K562 (cell line): ENCODE measurements around the gene ADGRF5. TPM values are rescaled to one million over a fixed set of nuclear protein-coding genes. Genes with fewer than 3 reads are reported as not detected.

Source experiments
- ATAC-seq: fragments of 200-7000 bp; cut with Tn5 transposase; 3 replicates; pipeline ENCODE4 v1.9.1; 2020; ENCODE audit warnings: moderate library complexity
- BruUV-seq: library from RNA; stranded (reverse); fragments of 400-500 nt; replicated peaks from 2 replicates; lab custom pipeline; 2021; lab: Mats Ljungman, UMichigan
- CTCF ChIA-PET: fragments of 300-600 bp; formaldehyde crosslinking; extraction: SDS; loops from one replicate; lab custom pipeline; 2021; ENCODE audit warnings: low intra/inter-chr PET ratio; lab: Yijun Ruan, JAX
- POLR2A ChIA-PET: fragments of 300-600, 350-650 bp; sonication (Branson Sonifier 250); formaldehyde crosslinking; extraction: SDS; loops from one replicate; lab custom pipeline; 2021; ENCODE audit warnings: antibody characterized with exemption, inconsistent platforms; lab: Yijun Ruan, JAX
- DNase-seq, 4 experiments: peaks; one replicate each; pipeline versions ENCODE4 v3.0.0 to v3.0.0-alpha.2; 2011 to 2018; ENCODE audit warnings: low spot score in 3 of 4, mixed read lengths in 3 of 4; ENCODE audit errors: extremely low read depth in 1 of 4
- FAIRE-seq: peaks from 2 replicates; lab custom pipeline; 2011; peaks lifted over from hg19 to GRCh38; lab: Jason Lieb, UNC
- H2AFZ ChIP-seq: 2 replicates; pipeline ENCODE4 v1.6.0; 2011; ENCODE audit warnings: low read depth, low read length, control low read depth, inconsistent platforms
- H3K27ac ChIP-seq: fragments of 200-600 bp; 3 replicates; pipeline ENCODE4 v1.8.0; 2011; ENCODE audit warnings: low read depth, mild to moderate bottlenecking, control low read depth, inconsistent platforms, low read length, moderate library complexity, mixed read lengths; ENCODE audit errors: extremely low read depth
- H3K27me3 ChIP-seq, 2 experiments: fragments of 300-600 bp in 1 of 2; 2 replicates in 1 of 2; 3 replicates in 1 of 2; pipeline versions ENCODE4 v1.6.0 to v1.8.0; 2011; ENCODE audit warnings: inconsistent platforms in 2 of 2, low read length in 2 of 2, mild to moderate bottlenecking in 1 of 2, mixed read lengths in 1 of 2, moderate library complexity in 1 of 2; ENCODE audit not compliant: control insufficient read depth in 2 of 2, insufficient read depth in 2 of 2
- H3K36me3 ChIP-seq: fragments of 300-600 bp; 3 replicates; pipeline ENCODE4 v1.8.0; 2011; ENCODE audit warnings: mild to moderate bottlenecking, low read length, inconsistent platforms; ENCODE audit not compliant: control insufficient read depth, insufficient read depth
- H3K4me1 ChIP-seq, 2 experiments: fragments of 200-600 bp in 1 of 2; replicated peaks in 1 of 2; 2 replicates in 1 of 2; 3 replicates in 1 of 2; pipeline versions ENCODE4 v1.5.1 to v1.8.0; 2011; ENCODE audit warnings: inconsistent platforms in 2 of 2, low read length in 2 of 2, mild to moderate bottlenecking in 1 of 2, mixed read lengths in 1 of 2, moderate library complexity in 1 of 2; ENCODE audit not compliant: control insufficient read depth in 2 of 2, insufficient read depth in 2 of 2
- H3K4me2 ChIP-seq: 2 replicates; pipeline ENCODE4 v1.6.1; 2011; ENCODE audit warnings: low read length, control low read depth, inconsistent platforms, mixed read lengths; ENCODE audit not compliant: insufficient read depth
- H3K4me3 ChIP-seq: fragments of 200-600 bp; sonication (generic), shearing (Covaris generic); 2 replicates; pipeline ENCODE4 v1.5.1; 2016; ENCODE audit warnings: control low read depth, inconsistent platforms
- H3K79me2 ChIP-seq: fragments of 200-600 bp; 3 replicates; pipeline ENCODE4 v1.8.0; 2011; ENCODE audit warnings: low read length, inconsistent platforms; ENCODE audit not compliant: control insufficient read depth, insufficient read depth
- H3K9ac ChIP-seq, 2 experiments: 2 replicates each; pipeline versions ENCODE4 v1.6.0 to v1.6.1; 2011; ENCODE audit warnings: low read depth in 2 of 2, low read length in 2 of 2, control low read depth in 1 of 2, inconsistent platforms in 1 of 2, mild to moderate bottlenecking in 1 of 2, mixed read lengths in 1 of 2; ENCODE audit not compliant: insufficient read depth in 1 of 2
- H3K9me1 ChIP-seq: one replicate; pipeline ENCODE4 v1.6.0; 2011; ENCODE audit warnings: inconsistent platforms, mild to moderate bottlenecking, low read length, moderate library complexity; ENCODE audit not compliant: control insufficient read depth, insufficient read depth
- H3K9me3 ChIP-seq: replicated peaks from 2 replicates; pipeline ENCODE4 v1.5.1; 2011; ENCODE audit warnings: low read depth, low read length, inconsistent platforms; ENCODE audit not compliant: control insufficient read depth, insufficient read depth
- H4K20me1 ChIP-seq: replicated peaks from 2 replicates; pipeline ENCODE4 v1.6.1; 2011; ENCODE audit warnings: low read length, inconsistent platforms, mixed read lengths; ENCODE audit not compliant: control insufficient read depth, insufficient read depth
- DPF2 ChIP-seq: fragments of 450-650 bp; IDR thresholded peaks from 2 replicates; pipeline ENCODE4 v1.6.1; 2016
- FOSL1 ChIP-seq: fragments of 200-800 bp; sonication (Bioruptor generic); conservative IDR thresholded peaks from 2 replicates; pipeline ENCODE4 v1.6.1; 2016; ENCODE audit warnings: missing genetic modification characterization, missing compliant biosample characterization
- KDM5B ChIP-seq: fragments of 200-600 bp; sonication (generic); IDR thresholded peaks from 2 replicates; pipeline ENCODE4 v1.6.1; 2012; ENCODE audit warnings: low read depth, mild to moderate bottlenecking, moderate library complexity, low read length, control low read depth, inconsistent platforms; ENCODE audit not compliant: insufficient replicate concordance
- LARP7 ChIP-seq: fragments of 450-650 bp; IDR thresholded peaks from 2 replicates; pipeline ENCODE4 v1.6.1; 2016
- NR0B1 ChIP-seq: fragments of 450-650 bp; IDR thresholded peaks from one replicate; pipeline ENCODE4 v1.6.1; 2018; ENCODE audit warnings: mild to moderate bottlenecking, moderate library complexity; ENCODE audit not compliant: partially characterized antibody
- NUFIP1 ChIP-seq: fragments of 450-650 bp; IDR thresholded peaks from 2 replicates; pipeline ENCODE4 v1.6.1; 2018; ENCODE audit not compliant: partially characterized antibody
- SETDB1 ChIP-seq: IDR thresholded peaks from one replicate; pipeline ENCODE4 v1.6.1; 2012; ENCODE audit warnings: low read length, control low read depth, inconsistent platforms
- ZNF23 ChIP-seq: fragments of 250-450 bp; sonication (Bioruptor Pico); IDR thresholded peaks from 2 replicates; pipeline ENCODE4 v1.4.0; 2020; ENCODE audit warnings: mild to moderate bottlenecking
- ZNF277 ChIP-seq: fragments of 250-450 bp; sonication (Bioruptor Pico); IDR thresholded peaks from 2 replicates; pipeline ENCODE4 v1.8.0; 2022; ENCODE audit warnings: inconsistent platforms, mild to moderate bottlenecking, moderate library complexity, borderline replicate concordance
- ZNF280B ChIP-seq: fragments of 250-450 bp; sonication (Bioruptor Pico); IDR thresholded peaks from 2 replicates; pipeline ENCODE4 v1.5.1; 2021; ENCODE audit warnings: mild to moderate bottlenecking
- ZZZ3 ChIP-seq: fragments of 450-650 bp; IDR thresholded peaks from 2 replicates; pipeline ENCODE4 v1.6.1; 2016; ENCODE audit warnings: antibody characterized with exemption, mild to moderate bottlenecking, moderate library complexity
- WGBS: fragments of 100-300 bp; shearing (Covaris generic); methylation state at CpG from one replicate; pipeline ENCODE4 v1.1.6; 2016; ENCODE audit warnings: low coverage, mixed read lengths; ENCODE audit not compliant: insufficient coverage; ENCODE audit errors: missing lambda C conversion rate; 5-methylcytosine and 5-hydroxymethylcytosine counted together
- in situ Hi-C: fragments of 300-500 bp; cut with MboI; formaldehyde crosslinking; loops from 4 replicates; pipeline ENCODE4 v1.15.0; 2018; ENCODE audit warnings: inconsistent platforms, mixed read lengths
- intact Hi-C: fragments of 100-400 bp; cut with micrococcal nuclease; formaldehyde crosslinking; loops from 2 replicates; pipeline ENCODE4 v1.14.2; 2022
- polyA plus RNA-seq, 8 experiments: library from polyadenylated mRNA; depleted of rRNA in 4 of 8; stranded (reverse) in 5 of 8; unstranded in 3 of 8; fragments of >200 nt; fragmentation: Nextera tagmentation in 2 of 8; fragmentation: Illumina TruSeq in 1 of 8; extraction: Ambion mirVana in 2 of 8; extraction: Trizol in 1 of 8; gene quantifications; 2 replicates each; pipeline versions ENCODE4 v1.2.1 to v1.2.3, GENCODE V29; 2011 to 2014; ENCODE audit warnings: inconsistent platforms in 1 of 8, missing spikeins in 1 of 8
- total RNA-seq, 7 experiments: library from RNA; depleted of rRNA in 6 of 7; stranded (reverse); fragments of >200 nt in 6 of 7; fragmentation: Illumina TruSeq in 2 of 7; extraction: Trizol in 2 of 7; gene quantifications; 2 replicates each; pipeline versions ENCODE4 v1.2.1 to v1.2.3, GENCODE V29; 2011 to 2021; ENCODE audit warnings: low replicate concordance in 1 of 7

The ADGRF5 gene
- total and polyA plus RNA-seq, 9 of the 15 experiments (the other 6 are each of a cell fraction or from before 2014, with no cell fraction given) = 0.07 TPM; not detected in 8

- TF ChIP-seq ZNF23 (CRISPR knock-in tag) = no peak
Observed at GRCh38 chr6:46900266-46900665, 21.5 kb downstream of the ADGRF5 start (continued).

- no peak overlapping the region for H3K4me2 ChIP-seq
- no peaks in the 10 kb centered on the region for H3K36me3 ChIP-seq
- no TSS peak for BruUV-seq
- WGBS = 3% methylated on average over 4 of the region's 4 CpGs
- peaks cover 0 to 7% of the 10 kb centered on the region in 2 experiments; a peak in 1 of 5 replicates for H3K27me3 ChIP-seq
- H3K9ac ChIP-seq = no peak overlapping the region
- no peaks in the 10 kb centered on the region for H3K9me1 ChIP-seq
- H4K20me1 ChIP-seq = no peaks in the 10 kb centered on the region
- H3K79me2 ChIP-seq = no peaks in the 10 kb centered on the region
- no peaks in the 10 kb centered on the region for H3K4me1 ChIP-seq
- no peak overlapping the region for H3K4me3 ChIP-seq
- no peaks in the 10 kb centered on the region for H3K9me3 ChIP-seq
- TF ChIP-seq LARP7 = no peak
- H2AFZ ChIP-seq = no peak overlapping the region
- in situ Hi-C loops (no loop called here), intact Hi-C loops (no loop called here)
- CTCF ChIA-PET = no interaction called here
- DNase-seq = no peak
- POLR2A ChIA-PET = no interaction called here
- FAIRE-seq = no peak
- no peak for ATAC-seq
- no peak overlapping the region for H3K27ac ChIP-seq
Observed at GRCh38 chr6:46899659-46900058, 22.1 kb downstream of the ADGRF5 start.

- CTCF ChIA-PET = no interaction called here
- no peak for TF ChIP-seq DPF2
- no peak for TF ChIP-seq NR0B1
- no peak for TF ChIP-seq SETDB1
- TF ChIP-seq ZZZ3 = no peak
- TF ChIP-seq KDM5B = no peak
- no peak for TF ChIP-seq ZNF277 (CRISPR knock-in tag)
- no peak for TF ChIP-seq FOSL1 (tag)
- TF ChIP-seq NUFIP1 = no peak
- no peak for TF ChIP-seq ZNF280B (CRISPR knock-in tag)
Observed at GRCh38 chr6:46898006-46898405, 23.7 kb downstream of the ADGRF5 start.

More at GRCh38 chr6:46898006-46898405, 23.7 kb downstream of the ADGRF5 start:
- Histone ChIP-seq H3K27ac (no peak overlapping the region), H3K4me3 (no peak overlapping the region), H3K27me3 (peaks cover 0 to 7% of the 10 kb centered on the region in 2 experiments; a peak in 1 of 5 replicates), H4K20me1 (no peaks in the 10 kb centered on the region), H3K4me1 (no peaks in the 10 kb centered on the region), H2AFZ (no peak overlapping the region), H3K9ac (no peak overlapping the region), H3K9me3 (no peaks in the 10 kb centered on the region), H3K4me2 (no peak overlapping the region), H3K36me3 (no peaks in the 10 kb centered on the region), H3K79me2 (no peaks in the 10 kb centered on the region), H3K9me1 (no peaks in the 10 kb centered on the region)
- POLR2A ChIA-PET = interaction anchor here (0.8 kb wide), 1 partner anchor 410 kb away, joined by 3 read pairs; no protein-coding TSS in a partner anchor
- in situ Hi-C loops (no loop called here), intact Hi-C loops (no loop called here)
- peak; percentile 44 for FAIRE-seq
- ATAC-seq = no peak
- no peak for DNase-seq
- WGBS = 0% methylated on average over 2 of the region's 2 CpGs
- BruUV-seq = no TSS peak
